Mucosa of rectum (tissue), 2 donors: Measurements from ENCODE around the gene BANK1.

ENCODE experiments used
- H3K27ac ChIP-seq, 2 donors: one replicate each; pipeline ENCODE4 v1.7.0; 2013; ENCODE audit warnings: inconsistent platforms in 2 of 2, low read depth in 2 of 2, low read length in 2 of 2
- H3K27me3 ChIP-seq, 2 donors: one replicate each; pipeline ENCODE4 v1.7.0; 2013; ENCODE audit warnings: low read length in 2 of 2; ENCODE audit not compliant: control insufficient read depth in 2 of 2, insufficient read depth in 2 of 2
- H3K36me3 ChIP-seq, 2 donors: one replicate each; pipeline ENCODE4 v1.7.0; 2013; ENCODE audit warnings: low read length in 2 of 2; ENCODE audit not compliant: control insufficient read depth in 2 of 2, insufficient read depth in 2 of 2
- H3K4me1 ChIP-seq, 2 donors: one replicate each; pipeline ENCODE4 v1.7.0; 2013; ENCODE audit warnings: low read length in 2 of 2, mild to moderate bottlenecking in 1 of 2; ENCODE audit not compliant: control insufficient read depth in 2 of 2, insufficient read depth in 2 of 2
- H3K4me3 ChIP-seq, 2 donors: one replicate each; pipeline ENCODE4 v1.7.0; 2013; ENCODE audit warnings: low read length in 2 of 2
- H3K9ac ChIP-seq, 2 donors: one replicate each; pipeline ENCODE4 v1.7.0; 2013; ENCODE audit warnings: low read length in 2 of 2, low read depth in 1 of 2, mild to moderate bottlenecking in 1 of 2
- H3K9me3 ChIP-seq, 2 donors: one replicate each; pipeline ENCODE4 v1.7.0; 2013; ENCODE audit warnings: low read length in 2 of 2; ENCODE audit not compliant: control insufficient read depth in 2 of 2
- donor health status: healthy.
- donor health status: Normal muscosa, but diverticular disease.

Gene BANK1

GRCh38 chr4:102036619-102037376 is 246.3 kb downstream of the BANK1 start:
- H3K4me3 ChIP-seq: no peak overlapping the region
- no peaks in the 10 kb centered on the region for H3K36me3 ChIP-seq
- no peaks in the 10 kb centered on the region for H3K27me3 ChIP-seq
- no peaks in the 10 kb centered on the region for H3K9me3 ChIP-seq
- no peak overlapping the region for H3K9ac ChIP-seq
- no peak overlapping the region for H3K27ac ChIP-seq
- H3K4me1 ChIP-seq: no peaks in the 10 kb centered on the region

GRCh38 chr4:102037566-102037965 is 247.0 kb downstream of the BANK1 start:
- Histone ChIP-seq H3K9ac (no peak overlapping the region), H3K4me3 (no peak overlapping the region), H3K27ac (no peak overlapping the region), H3K27me3 (no peaks in the 10 kb centered on the region), H3K36me3 (no peaks in the 10 kb centered on the region), H3K4me1 (no peaks in the 10 kb centered on the region), H3K9me3 (no peaks in the 10 kb centered on the region)

- H3K4me3 ChIP-seq: no peak overlapping the region
- no peaks in the 10 kb centered on the region for H3K9me3 ChIP-seq
- H3K9ac ChIP-seq: no peak overlapping the region
- no peaks in the 10 kb centered on the region for H3K4me1 ChIP-seq
- no peaks in the 10 kb centered on the region for H3K27me3 ChIP-seq
- no peak overlapping the region for H3K27ac ChIP-seq
- H3K36me3 ChIP-seq: no peaks in the 10 kb centered on the region
Observed at GRCh38 chr4:102042871-102043802, 252.6 kb downstream of the BANK1 start.

GRCh38 chr4:102047616-102048015 is 257.1 kb downstream of the BANK1 start:
- no peaks in the 10 kb centered on the region for H3K27me3 ChIP-seq
- no peaks in the 10 kb centered on the region for H3K36me3 ChIP-seq
- no peak overlapping the region for H3K27ac ChIP-seq
- peaks cover 0 to 2% of the 10 kb centered on the region in 2 donors for H3K9me3 ChIP-seq
- no peak overlapping the region for H3K4me3 ChIP-seq
- no peaks in the 10 kb centered on the region for H3K4me1 ChIP-seq
- no peak overlapping the region for H3K9ac ChIP-seq

- Histone ChIP-seq H3K9ac (no peak overlapping the region), H3K4me1 (no peaks in the 10 kb centered on the region), H3K36me3 (no peaks in the 10 kb centered on the region), H3K27me3 (no peaks in the 10 kb centered on the region), H3K27ac (no peak overlapping the region), H3K9me3 (no peaks in the 10 kb centered on the region), H3K4me3 (no peak overlapping the region)
Observed at GRCh38 chr4:102055805-102056204, 265.3 kb downstream of the BANK1 start.

GRCh38 chr4:102057122-102057521 is 266.6 kb downstream of the BANK1 start:
- H3K36me3 ChIP-seq: no peaks in the 10 kb centered on the region
- H3K27ac ChIP-seq: no peak overlapping the region
- no peaks in the 10 kb centered on the region for H3K27me3 ChIP-seq
- H3K4me3 ChIP-seq: no peak overlapping the region
- no peak overlapping the region for H3K9ac ChIP-seq
- H3K4me1 ChIP-seq: no peaks in the 10 kb centered on the region
- H3K9me3 ChIP-seq: no peaks in the 10 kb centered on the region

- H3K9ac ChIP-seq: no peak overlapping the region
Observed at GRCh38 chr4:102061133-102061532, 270.6 kb downstream of the BANK1 start.

GRCh38 chr4:102064747-102065442 is 274.4 kb downstream of the BANK1 start:
- Histone ChIP-seq H3K27ac (no peak overlapping the region), H3K4me3 (no peak overlapping the region), H3K36me3 (no peaks in the 10 kb centered on the region), H3K9ac (no peak overlapping the region), H3K9me3 (no peaks in the 10 kb centered on the region), H3K4me1 (no peaks in the 10 kb centered on the region), H3K27me3 (no peaks in the 10 kb centered on the region)

More at GRCh38 chr4:102061133-102061532, 270.6 kb downstream of the BANK1 start:
- no peak overlapping the region for H3K4me3 ChIP-seq
- no peaks in the 10 kb centered on the region for H3K9me3 ChIP-seq
- no peaks in the 10 kb centered on the region for H3K27me3 ChIP-seq
- no peaks in the 10 kb centered on the region for H3K36me3 ChIP-seq
- no peak overlapping the region for H3K27ac ChIP-seq
- H3K4me1 ChIP-seq: no peaks in the 10 kb centered on the region

- no peaks in the 10 kb centered on the region for H3K9me3 ChIP-seq
- H3K4me3 ChIP-seq: no peak overlapping the region
- no peak overlapping the region for H3K27ac ChIP-seq
- H3K27me3 ChIP-seq: no peaks in the 10 kb centered on the region
- H3K36me3 ChIP-seq: no peaks in the 10 kb centered on the region
- no peak overlapping the region for H3K9ac ChIP-seq
- H3K4me1 ChIP-seq: no peaks in the 10 kb centered on the region
Observed at GRCh38 chr4:102076622-102077021, 286.1 kb downstream of the BANK1 start.

- no peaks in the 10 kb centered on the region for H3K4me1 ChIP-seq
- H3K27me3 ChIP-seq: no peaks in the 10 kb centered on the region
- no peaks in the 10 kb centered on the region for H3K9me3 ChIP-seq
- no peak overlapping the region for H3K4me3 ChIP-seq
- H3K36me3 ChIP-seq: no peaks in the 10 kb centered on the region
- no peak overlapping the region for H3K27ac ChIP-seq
- no peak overlapping the region for H3K9ac ChIP-seq
Observed at GRCh38 chr4:102080184-102080583, 289.7 kb downstream of the BANK1 start.
